Activated CD8-positive, alpha-beta memory T cell treated with anti-CD3 and anti-CD28 coated beads, Interleukin-2, amount 50 U/mL, for 4 hours (primary cell): ENCODE measurements around the gene ZNF319.
A peak's percentile ranks its signal among the peaks of the same experiment; 100 is the strongest.

ENCODE experiments used
- DNase-seq: peaks from one replicate; pipeline ENCODE4 v3.0.0-alpha.2; 2020

ZNF319 gene

GRCh38 chr16:58036943-58037342 lies 36.5 kb upstream of the ZNF319 start:
- DNase-seq: no peak

DNA sequence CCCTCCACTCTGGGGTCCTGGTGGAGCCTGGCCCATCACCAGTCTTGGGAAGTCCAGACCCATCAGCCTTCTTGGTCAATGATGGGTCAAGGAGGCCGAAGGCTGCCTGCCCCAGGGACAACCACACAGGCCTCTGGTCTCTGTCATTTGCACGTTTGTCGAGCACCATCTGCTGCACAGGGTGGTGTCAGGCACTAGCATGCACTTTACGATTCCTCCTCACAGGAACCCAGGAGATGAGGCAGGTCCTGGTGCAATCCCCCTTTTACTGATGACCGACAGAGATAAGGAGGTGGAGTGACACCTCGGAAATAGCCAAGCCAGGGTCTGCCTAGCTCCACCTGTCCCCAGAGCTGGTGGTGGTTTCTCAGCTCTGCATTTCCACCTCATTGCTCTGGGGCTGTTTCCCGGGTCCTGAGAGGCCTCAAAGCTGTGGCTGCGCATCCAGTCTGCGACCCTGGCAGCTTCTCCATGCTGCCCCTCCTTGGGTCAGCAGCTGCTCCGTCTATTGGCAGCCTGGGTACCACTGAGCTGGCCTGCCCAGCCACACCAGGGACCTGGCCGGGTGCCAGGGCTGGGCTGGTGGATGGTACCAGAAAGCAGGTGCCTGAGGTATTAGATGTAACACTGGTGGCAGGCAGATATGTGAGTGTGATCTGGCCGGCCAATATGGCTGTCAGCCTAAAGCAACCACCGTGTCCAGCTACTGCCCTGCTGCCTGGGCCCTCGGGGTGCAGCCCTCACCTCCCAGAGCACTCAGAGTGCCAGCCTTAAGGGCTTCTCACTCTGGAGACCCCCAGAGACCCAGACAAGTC lies 35.1 kb upstream of the ZNF319 start:
- DNase-seq: no peak

GRCh38 chr16:58034774-58035173 lies 34.3 kb upstream of the ZNF319 start:
- no peak for DNase-seq

DNA sequence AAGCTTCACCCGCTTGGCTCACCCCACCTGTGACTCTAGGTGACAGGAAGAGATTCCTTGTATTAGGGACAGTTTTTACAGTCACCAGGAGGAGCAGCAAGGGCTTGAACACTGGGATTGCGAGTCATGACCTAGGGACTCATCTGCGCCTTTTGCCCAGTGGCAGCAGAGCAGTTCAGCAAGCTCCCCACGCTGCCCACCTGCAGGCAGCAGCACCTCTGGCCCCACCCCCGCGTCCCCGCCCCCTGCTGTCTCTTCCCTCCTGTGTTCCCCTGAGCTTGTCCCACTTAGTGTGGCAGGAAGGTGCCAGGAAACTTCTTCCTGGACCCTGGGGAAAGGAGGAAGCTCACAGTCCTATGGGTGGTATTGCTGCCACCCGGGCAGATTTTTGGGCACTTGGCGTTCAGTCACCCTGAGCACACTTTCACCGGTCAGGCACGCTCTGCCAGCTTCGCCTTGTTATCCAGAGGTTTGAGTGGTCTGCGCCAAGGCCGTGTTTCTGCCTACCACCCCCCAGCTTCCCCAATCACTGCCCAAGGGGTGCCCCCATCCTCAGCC lies 33.7 kb upstream of the ZNF319 start:
- DNase-seq: no peak

GRCh38 chr16:58032710-58033293 lies 32.3 kb upstream of the ZNF319 start:
- DNase-seq: no peak

GRCh38 chr16:58031016-58031800 lies 30.7 kb upstream of the ZNF319 start:
- no peak for DNase-seq

DNA sequence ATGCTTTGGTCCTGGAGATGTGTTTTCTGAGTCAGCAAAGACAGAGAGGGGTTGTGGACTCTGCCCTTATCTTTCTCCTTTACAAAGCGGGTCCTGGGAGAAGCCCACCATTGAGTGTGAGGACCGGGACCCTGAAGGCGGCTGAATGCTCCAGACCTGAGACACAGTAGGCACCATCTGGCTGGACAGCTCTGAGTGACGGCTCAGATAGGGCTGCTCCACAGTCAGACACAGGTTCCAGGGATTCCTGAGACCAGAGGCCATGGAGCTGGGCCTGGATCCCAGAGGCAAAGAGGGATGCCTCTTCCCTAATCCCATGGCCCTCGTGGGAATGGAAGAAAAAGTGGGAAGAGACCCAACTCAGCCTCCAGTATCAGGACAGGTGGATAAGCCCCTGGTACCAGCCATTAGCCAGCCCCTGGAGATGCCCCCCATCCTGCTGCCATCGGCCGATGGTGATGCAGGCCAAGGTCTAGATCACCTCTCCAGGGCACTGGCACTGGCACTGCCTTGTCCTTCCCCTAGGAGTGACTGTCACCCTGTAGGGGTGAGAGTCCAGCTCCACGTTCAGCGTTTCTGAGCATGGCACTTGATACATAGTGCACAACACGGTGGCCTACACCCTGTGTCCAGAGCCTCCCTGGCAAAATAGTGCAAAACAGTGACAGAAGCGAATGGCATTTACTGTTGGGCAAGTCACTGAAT lies 29.8 kb upstream of the ZNF319 start:
- no peak for DNase-seq

- DNase-seq: no peak
Observed at GRCh38 chr16:58029410-58029809, 28.9 kb upstream of the ZNF319 start.

DNA sequence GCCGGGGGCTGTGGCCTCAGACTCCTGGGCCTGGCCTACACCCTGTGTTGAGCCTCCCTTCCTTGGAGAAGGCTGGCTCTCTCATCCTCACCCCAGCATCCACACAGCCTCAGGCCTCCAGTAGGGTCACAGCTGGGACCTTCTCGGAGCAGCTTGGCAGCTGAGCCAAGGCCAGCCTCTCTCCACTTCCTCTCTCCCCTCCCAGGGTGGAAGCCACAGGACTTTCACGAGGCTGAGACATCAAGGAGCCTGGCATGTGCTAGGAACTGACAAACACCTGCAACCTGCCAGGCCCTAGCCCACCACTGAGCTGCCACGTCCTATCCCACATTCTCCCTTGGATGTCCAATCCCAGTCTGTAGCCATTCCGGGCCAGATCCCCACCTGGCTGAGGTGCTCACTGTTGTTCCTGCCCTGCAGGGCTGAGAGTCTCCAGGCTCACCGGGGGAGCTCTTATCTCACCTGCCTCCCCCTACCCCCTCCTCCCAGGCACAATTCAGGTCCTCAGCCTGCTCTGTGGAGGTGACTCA lies 28.1 kb upstream of the ZNF319 start:
- DNase-seq: no peak

DNA sequence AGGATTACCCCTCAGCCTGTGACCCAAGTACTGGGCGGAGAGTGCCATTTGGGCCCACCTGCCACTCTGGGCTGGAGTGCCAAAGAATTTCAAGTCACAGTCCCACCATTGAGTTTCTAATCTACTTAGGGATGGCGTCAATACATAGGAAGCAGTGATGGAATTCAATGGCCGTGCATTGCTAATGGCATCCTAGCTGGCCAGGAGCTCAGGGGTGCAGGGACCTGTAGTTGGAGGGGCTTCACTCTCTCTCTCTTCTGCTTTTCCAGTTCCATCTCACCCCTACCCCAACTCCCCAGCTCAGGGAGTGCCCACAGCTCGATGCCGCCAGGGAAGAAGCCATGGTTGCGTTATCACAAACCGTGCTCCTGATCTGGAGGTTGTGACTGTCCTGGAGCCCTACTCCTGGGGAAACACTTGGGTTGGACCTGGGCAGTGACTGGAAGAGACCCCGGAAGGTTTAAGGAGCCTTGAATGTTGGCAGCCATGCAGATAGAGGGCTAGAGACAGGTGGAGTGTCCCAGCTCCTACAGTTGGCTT lies 27.5 kb upstream of the ZNF319 start:
- DNase-seq: no peak

DNA sequence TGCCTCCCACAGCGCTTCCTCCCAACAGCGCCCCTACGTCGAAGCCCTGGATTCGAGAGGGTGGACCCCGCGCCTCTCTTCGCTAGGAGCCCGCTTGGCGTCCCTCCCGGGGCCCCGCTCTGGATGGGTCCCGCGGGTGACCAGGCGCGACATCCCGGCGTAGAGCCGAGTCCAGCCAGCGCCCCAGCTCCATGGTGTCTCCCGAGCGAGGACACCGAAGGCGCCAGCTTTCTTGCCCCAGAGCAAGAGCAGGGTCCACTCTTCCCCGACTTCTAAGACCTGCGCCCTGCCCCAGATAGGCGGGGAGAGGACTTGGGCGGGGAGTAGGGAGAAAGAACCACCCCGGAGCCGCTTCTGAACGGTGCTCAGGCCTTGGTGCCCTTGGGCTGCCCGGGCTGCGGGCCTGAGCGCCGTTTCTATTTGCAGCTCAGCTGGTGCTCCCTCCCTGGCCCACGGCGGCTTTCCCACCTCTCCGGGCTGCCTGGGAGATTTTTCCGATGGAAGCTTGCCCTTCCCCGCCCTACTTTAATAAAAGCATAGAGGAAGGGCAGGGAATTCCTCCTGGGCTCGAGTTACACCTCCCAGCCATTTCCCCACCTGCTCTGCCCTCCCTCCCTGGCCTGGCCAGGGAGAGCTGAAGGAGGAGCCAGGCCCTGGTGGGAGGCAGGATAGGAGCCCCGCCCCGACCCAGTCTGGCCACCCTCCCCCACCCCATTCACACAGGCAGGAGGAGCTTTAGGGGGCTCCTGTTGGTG lies 26.9 kb upstream of the ZNF319 start:
- DNase-seq: no peak

DNA sequence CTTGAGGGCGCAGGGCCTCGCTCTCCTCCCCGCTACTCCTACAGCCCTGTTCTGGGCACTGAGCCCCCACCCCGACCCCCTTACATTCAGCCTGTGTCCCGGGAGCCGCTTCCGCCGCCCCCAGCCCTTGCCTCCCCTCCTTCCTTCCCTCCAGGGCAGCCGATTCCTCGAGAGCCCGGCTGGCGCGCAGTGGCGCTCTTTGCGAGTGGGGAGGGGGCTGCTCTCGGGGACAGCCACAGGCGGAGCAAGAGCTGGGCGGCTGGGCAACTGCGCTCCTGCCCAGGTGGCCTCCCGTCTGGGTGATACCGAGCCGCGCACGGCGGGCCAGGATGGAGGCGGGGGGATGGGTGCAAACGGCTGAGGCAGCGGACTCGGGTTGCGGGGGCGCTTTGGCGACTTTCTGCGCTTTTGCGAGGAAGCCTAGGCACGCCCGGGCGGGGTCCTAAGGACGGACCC lies 26.3 kb upstream of the ZNF319 start:
- no peak for DNase-seq

GRCh38 chr16:58026139-58026704 lies 25.8 kb upstream of the ZNF319 start:
- no peak for DNase-seq

DNA sequence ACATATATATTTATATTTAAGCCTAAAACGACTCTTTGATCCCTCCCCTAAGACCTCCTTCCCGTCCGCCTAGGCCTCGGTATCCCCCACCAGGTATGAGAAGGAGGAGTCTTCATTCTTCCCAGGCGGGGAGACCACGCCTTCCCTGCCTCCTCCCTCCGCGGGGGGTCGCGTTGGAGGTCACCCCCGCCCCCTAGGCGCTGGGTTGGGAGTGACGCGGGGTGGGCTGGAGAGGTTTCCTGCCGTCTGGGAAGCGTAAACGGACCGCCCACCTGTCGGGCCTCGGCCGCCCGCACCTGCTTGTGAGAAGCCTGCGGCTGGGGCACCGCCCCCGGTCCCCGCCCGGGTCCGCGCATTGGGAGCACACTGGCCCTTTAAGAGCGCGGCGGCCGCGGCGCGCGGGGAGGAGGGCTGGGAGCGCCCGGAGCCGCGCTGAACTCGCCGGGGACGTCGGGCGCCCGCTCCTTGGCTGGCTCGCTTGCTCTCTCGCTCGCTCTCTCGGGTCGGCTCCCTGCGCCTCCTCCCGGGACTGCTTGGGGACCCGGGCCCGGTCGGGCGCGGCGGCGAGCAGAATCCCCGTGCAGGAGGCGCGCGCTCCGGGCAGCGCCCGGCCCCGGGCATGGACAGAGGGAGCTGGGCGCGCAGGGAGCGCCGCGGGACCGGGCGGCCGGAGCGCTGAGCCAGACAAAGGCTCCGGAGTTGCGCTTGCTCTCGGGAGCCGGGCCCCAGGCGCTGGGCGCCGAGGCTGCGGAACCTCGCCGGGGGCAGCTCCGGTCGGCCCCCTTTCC lies 25.1 kb upstream of the ZNF319 start, which contains the start of gene MMP15:
Gene MMP15, plus strand, starts transcription at position 404 of the 788 bp plus-strand sequence. CDS start 597 bp downstream, outside the sequence.
- peak; percentile 68 for DNase-seq

- DNase-seq: no peak
Observed at GRCh38 chr16:58024486-58025350, 24.2 kb upstream of the ZNF319 start.

- DNase-seq: no peak
Observed at GRCh38 chr16:58022601-58023371, 22.3 kb upstream of the ZNF319 start.

GRCh38 chr16:58021661-58022551 lies 21.4 kb upstream of the ZNF319 start:
- no peak for DNase-seq
